Right atrium auricular region (tissue), 2 donors: Measurements from ENCODE around the gene CTU2. TPM values are rescaled to one million over a fixed set of nuclear protein-coding genes. Genes with fewer than 3 reads are reported as not detected.

Experiments
- DNase-seq: peaks from one replicate; pipeline ENCODE4 v3.0.0-alpha.2; 2019; ENCODE audit warnings: low spot score
- H3K27ac ChIP-seq, 2 donors: fragments of 200-600 bp; sonication (generic); 1 replicate in 1 of 2; 2 replicates in 1 of 2; pipeline ENCODE4 v1.5.1; 2016 to 2019
- H3K27me3 ChIP-seq, 2 donors: fragments of 200-600 bp; sonication (generic); one replicate each; pipeline versions ENCODE4 v1.5.1 to v1.6.0; 2017 to 2019
- H3K36me3 ChIP-seq: fragments of 200-600 bp; sonication (generic); one replicate; pipeline ENCODE4 v1.5.1; 2016
- H3K4me1 ChIP-seq, 2 donors: fragments of 200-600 bp; sonication (generic); one replicate each; pipeline versions ENCODE4 v1.5.1 to v1.6.0; 2017 to 2019
- H3K4me3 ChIP-seq, 2 donors: fragments of 200-600 bp; sonication (generic); 1 replicate in 1 of 2; 2 replicates in 1 of 2; pipeline ENCODE4 v1.5.1; 2017 to 2019; ENCODE audit warnings: mild to moderate bottlenecking in 1 of 2, moderate library complexity in 1 of 2
- H3K9me3 ChIP-seq, 2 donors: fragments of 200-600 bp; sonication (generic); one replicate each; pipeline ENCODE4 v1.5.1; 2019
- total RNA-seq, 2 donors: library from RNA; depleted of rRNA; stranded (reverse); fragments of >200 nt; gene quantifications; one replicate each; pipeline ENCODE4 v1.1.0, GENCODE V29; 2016
- TF ChIP-seq, protein P1 (sequence below), 2 donors: fragments of 200-600 bp; sonication (generic); IDR thresholded peaks; one replicate each; pipeline ENCODE4 v1.5.1; 2019; ENCODE audit warnings: antibody characterized with exemption in 2 of 2

CTU2 gene
- total RNA-seq, 2 donors from 2014 or later = 7.1 to 8.2 TPM

DNA sequence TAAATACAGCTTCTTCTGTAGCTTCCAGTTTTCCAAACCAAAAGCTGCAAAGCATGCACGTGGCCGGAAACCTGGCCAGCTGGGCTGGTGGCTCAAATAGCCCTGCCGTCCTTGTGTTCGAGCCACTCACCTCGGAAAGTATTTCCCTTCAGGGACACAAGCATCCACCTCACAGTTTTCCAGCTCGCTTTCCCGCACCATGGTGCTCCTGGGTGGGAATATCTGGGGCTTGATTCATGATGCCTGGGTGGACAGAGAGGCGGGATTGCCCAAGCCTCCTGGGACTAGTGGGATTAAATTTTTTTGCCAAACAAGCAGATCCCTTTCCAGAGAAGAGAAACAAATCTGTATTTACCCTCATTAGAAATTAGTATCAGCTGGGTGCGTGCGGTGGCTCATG, 36.3 kb upstream of the CTU2 start:
- peaks cover 0 to 26% of the 10 kb centered on the region in 2 donors for H3K4me1 ChIP-seq
- no peaks in the 10 kb centered on the region for H3K36me3 ChIP-seq
- DNase-seq = no peak
- no peak overlapping the region for H3K4me3 ChIP-seq
- H3K9me3 ChIP-seq = no peaks in the 10 kb centered on the region
- no peaks in the 10 kb centered on the region for H3K27me3 ChIP-seq
- no peak overlapping the region for H3K27ac ChIP-seq
- TF ChIP-seq, protein P1, sequence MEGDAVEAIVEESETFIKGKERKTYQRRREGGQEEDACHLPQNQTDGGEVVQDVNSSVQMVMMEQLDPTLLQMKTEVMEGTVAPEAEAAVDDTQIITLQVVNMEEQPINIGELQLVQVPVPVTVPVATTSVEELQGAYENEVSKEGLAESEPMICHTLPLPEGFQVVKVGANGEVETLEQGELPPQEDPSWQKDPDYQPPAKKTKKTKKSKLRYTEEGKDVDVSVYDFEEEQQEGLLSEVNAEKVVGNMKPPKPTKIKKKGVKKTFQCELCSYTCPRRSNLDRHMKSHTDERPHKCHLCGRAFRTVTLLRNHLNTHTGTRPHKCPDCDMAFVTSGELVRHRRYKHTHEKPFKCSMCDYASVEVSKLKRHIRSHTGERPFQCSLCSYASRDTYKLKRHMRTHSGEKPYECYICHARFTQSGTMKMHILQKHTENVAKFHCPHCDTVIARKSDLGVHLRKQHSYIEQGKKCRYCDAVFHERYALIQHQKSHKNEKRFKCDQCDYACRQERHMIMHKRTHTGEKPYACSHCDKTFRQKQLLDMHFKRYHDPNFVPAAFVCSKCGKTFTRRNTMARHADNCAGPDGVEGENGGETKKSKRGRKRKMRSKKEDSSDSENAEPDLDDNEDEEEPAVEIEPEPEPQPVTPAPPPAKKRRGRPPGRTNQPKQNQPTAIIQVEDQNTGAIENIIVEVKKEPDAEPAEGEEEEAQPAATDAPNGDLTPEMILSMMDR (IDR thresholded peaks at IDR 0.05) = no peak

DNA sequence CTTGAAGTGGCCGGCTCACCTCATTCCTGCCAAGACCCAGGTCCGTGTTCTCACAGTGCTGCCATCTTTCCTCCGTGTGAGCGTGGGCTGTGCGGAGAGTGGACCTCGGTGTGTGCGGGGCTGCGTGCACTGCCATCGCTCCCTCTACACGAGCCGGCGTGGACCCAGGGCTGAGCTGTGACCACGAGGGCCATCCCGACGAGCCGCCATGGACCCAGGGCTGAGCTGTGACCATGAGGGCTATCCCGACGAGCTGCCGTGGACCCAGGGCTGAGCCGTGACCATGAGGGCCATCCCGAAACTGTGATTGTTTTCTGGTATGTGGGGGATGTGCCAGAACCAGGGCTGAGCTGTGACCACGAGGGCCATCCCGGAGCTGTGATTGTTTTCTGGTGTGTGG, 34.5 kb upstream of the CTU2 start:
- Histone ChIP-seq H3K9me3 (no peaks in the 10 kb centered on the region), H3K27me3 (no peaks in the 10 kb centered on the region), H3K27ac (no peak overlapping the region), H3K4me1 (peaks cover 0 to 31% of the 10 kb centered on the region in 2 donors), H3K4me3 (no peak overlapping the region), H3K36me3 (no peaks in the 10 kb centered on the region)
- no peak for DNase-seq
- TF ChIP-seq, protein P1 (IDR thresholded peaks at IDR 0.05) = no peak

DNA sequence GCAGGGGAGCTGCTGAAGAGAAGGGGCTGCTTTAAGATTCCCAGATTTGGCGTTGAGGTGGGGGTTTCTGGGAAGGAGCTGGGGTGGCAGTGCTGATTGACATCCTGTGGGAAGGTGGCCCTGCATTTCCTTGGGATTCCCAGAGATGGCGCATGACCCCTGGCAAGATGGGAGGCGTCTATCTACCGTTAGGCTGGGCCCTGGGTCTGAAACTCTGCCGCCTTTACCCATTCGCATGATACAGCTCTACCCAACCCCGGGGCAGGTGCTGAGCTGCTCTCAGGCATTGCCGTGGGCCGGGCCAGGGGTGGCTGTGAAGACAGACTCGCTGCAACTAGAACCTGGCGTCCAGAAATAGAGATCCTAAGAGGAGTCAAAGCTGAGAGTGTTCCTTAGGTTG, 33.5 kb upstream of the CTU2 start:
- Histone ChIP-seq H3K27me3 (no peaks in the 10 kb centered on the region), H3K4me1 (peaks cover 0 to 31% of the 10 kb centered on the region in 2 donors), H3K4me3 (no peak overlapping the region), H3K9me3 (no peaks in the 10 kb centered on the region), H3K36me3 (no peaks in the 10 kb centered on the region), H3K27ac (peak overlapping the region; percentile 72 to 77)
- DNase-seq = no peak
- TF ChIP-seq, protein P1 (IDR thresholded peaks at IDR 0.05) = no peak

DNA sequence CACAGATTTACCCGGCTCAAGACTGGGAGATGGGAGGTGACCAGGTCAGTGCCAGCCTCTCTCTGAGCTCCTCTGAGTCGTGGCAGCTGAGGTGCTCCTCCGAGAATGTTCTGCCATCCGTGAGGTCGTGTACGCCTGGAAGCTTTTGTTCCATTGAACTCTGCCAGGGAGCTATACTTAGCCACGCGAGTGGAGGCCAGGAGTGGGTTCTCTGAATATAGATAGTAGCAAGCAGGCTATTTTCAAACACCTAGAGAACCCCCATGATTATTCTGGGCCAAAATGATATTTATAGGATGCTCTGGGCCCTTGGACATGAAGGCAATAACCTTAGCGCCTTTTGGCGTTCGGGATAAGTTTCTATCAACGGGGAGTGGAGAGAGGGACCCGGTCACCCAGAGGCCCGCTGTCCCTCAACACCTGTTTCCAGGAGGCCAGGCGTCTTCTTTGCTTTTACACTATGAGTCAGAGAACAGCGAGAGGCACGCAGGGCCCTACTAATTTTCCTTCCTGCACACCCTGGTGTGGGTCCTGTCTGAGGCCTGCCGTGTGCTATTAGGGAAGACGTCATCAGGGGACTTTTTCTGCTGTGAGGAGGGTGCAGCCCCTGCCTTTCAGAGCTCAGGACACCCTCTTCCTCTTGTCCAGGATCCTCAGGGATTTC, 32.5 kb upstream of the CTU2 start:
- TF ChIP-seq, protein P1 (IDR thresholded peaks at IDR 0.05) = no peak
- peak overlapping the region; percentile 72 to 77 for H3K27ac ChIP-seq

DNA sequence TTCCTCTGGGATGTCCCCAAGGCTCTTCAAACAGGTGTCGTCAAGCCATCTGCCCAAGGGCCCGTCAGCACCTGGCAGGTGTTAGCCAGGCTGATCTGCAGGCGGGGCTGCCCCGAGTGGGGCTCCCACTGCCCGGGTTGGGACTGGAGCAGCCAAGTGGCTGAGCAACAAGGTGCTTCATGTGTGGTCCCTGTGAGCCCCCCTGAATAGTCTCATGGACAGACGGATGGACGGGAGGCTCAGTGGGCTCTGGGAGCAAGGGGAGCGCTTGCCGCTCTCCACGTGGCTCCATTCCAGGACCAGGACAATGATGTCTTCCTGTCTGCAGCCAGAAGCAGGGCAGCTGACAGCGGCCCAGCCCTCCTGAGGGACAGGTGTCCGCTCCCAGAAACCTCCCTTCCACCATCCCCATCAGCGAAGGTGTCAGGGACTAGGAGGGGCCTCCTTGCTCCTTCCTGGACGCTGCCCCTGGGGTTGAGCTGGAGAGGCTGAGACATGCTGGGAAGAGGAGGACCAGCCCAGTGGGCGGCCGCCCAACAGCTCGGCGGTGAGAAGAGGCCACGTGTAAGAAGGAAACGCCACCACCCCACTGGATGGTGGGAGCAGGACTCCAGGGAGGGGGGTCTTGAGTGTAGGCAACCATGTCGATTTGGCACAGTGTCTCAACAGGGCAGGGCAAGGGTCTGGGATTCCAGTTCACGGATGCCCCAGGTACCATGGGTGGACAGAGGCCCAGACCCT, 29.6 kb upstream of the CTU2 start:
- H3K27ac ChIP-seq = no peak overlapping the region
- no peak for DNase-seq
- H3K4me3 ChIP-seq = no peak overlapping the region
- TF ChIP-seq, protein P1 (IDR thresholded peaks at IDR 0.05) = no peak
- peaks cover 0 to 4% of the 10 kb centered on the region in 2 donors for H3K27me3 ChIP-seq
- H3K9me3 ChIP-seq = no peaks in the 10 kb centered on the region
- peaks cover 0 to 40% of the 10 kb centered on the region in 2 donors for H3K4me1 ChIP-seq
- no peaks in the 10 kb centered on the region for H3K36me3 ChIP-seq

More for the DNA sequence above, 32.5 kb upstream of the CTU2 start:
- H3K9me3 ChIP-seq = no peaks in the 10 kb centered on the region
- DNase-seq = no peak
- no peaks in the 10 kb centered on the region for H3K27me3 ChIP-seq
- H3K4me1 ChIP-seq = peaks cover 0 to 40% of the 10 kb centered on the region in 2 donors
- H3K36me3 ChIP-seq = no peaks in the 10 kb centered on the region
- H3K4me3 ChIP-seq = no peak overlapping the region
